ENCODE data around the gene HIGD1B.

The HIGD1B gene

GRCh38 chr17:44854192-44854591, 6.5 kb downstream of the HIGD1B start:
- no peak for DNase-seq (ENCODE audit: low spot score)
- Histone ChIP-seq H3K4me3 (ENCODE audit: severe bottlenecking) (no peak overlapping the region), H3K27me3 (ENCODE audit: insufficient read depth, poor library complexity, severe bottlenecking) (no peaks in the 10 kb centered on the region), H3K27ac (ENCODE audit: poor library complexity, severe bottlenecking) (no peak overlapping the region), H3K36me3 (ENCODE audit: low read depth) (peaks cover 86% of the 10 kb centered on the region), H3K4me1 (ENCODE audit: insufficient read depth, poor library complexity, severe bottlenecking) (no peaks in the 10 kb centered on the region), H3K9me3 (ENCODE audit: severe bottlenecking) (no peaks in the 10 kb centered on the region)
- no peak for ATAC-seq (ENCODE audit: low read depth)
- TF ChIP-seq CTCF (IDR thresholded peaks at IDR 0.05; ENCODE audit: poor library complexity, severe bottlenecking): no peak

- H3K4me1 ChIP-seq (ENCODE audit: insufficient read depth, poor library complexity, severe bottlenecking): no peaks in the 10 kb centered on the region
- H3K4me3 ChIP-seq (ENCODE audit: severe bottlenecking): no peak overlapping the region
- no peak for ATAC-seq (ENCODE audit: low read depth)
- H3K9me3 ChIP-seq (ENCODE audit: severe bottlenecking): no peaks in the 10 kb centered on the region
- H3K36me3 ChIP-seq (ENCODE audit: low read depth): peaks cover 93% of the 10 kb centered on the region
- no peak for DNase-seq (ENCODE audit: low spot score)
- no peak overlapping the region for H3K27ac ChIP-seq (ENCODE audit: poor library complexity, severe bottlenecking)
- H3K27me3 ChIP-seq (ENCODE audit: insufficient read depth, poor library complexity, severe bottlenecking): no peaks in the 10 kb centered on the region
- TF ChIP-seq CTCF (IDR thresholded peaks at IDR 0.05; ENCODE audit: poor library complexity, severe bottlenecking): no peak
These were observed 12.0 kb downstream of the HIGD1B start for GRCh38 chr17:44859701-44860100.

GRCh38 chr17:44862278-44862914, 14.7 kb downstream of the HIGD1B start:
- DNase-seq (ENCODE audit: low spot score) (no peak), ATAC-seq (ENCODE audit: low read depth) (no peak)

GRCh38 chr17:44863061-44863918, 15.6 kb downstream of the HIGD1B start:
- Histone ChIP-seq H3K4me3 (ENCODE audit: severe bottlenecking) (no peak overlapping the region), H3K4me1 (ENCODE audit: insufficient read depth, poor library complexity, severe bottlenecking) (no peaks in the 10 kb centered on the region), H3K36me3 (ENCODE audit: low read depth) (peaks cover 95% of the 10 kb centered on the region), H3K27me3 (ENCODE audit: insufficient read depth, poor library complexity, severe bottlenecking) (no peaks in the 10 kb centered on the region), H3K27ac (ENCODE audit: poor library complexity, severe bottlenecking) (no peak overlapping the region), H3K9me3 (ENCODE audit: severe bottlenecking) (no peaks in the 10 kb centered on the region)
- no peak for ATAC-seq (ENCODE audit: low read depth)
- no peak for TF ChIP-seq CTCF (IDR thresholded peaks at IDR 0.05; ENCODE audit: poor library complexity, severe bottlenecking)
- DNase-seq (ENCODE audit: low spot score): no peak

More at GRCh38 chr17:44862278-44862914, 14.7 kb downstream of the HIGD1B start:
- Histone ChIP-seq H3K36me3 (ENCODE audit: low read depth) (peaks cover 94% of the 10 kb centered on the region), H3K27me3 (ENCODE audit: insufficient read depth, poor library complexity, severe bottlenecking) (no peaks in the 10 kb centered on the region), H3K9me3 (ENCODE audit: severe bottlenecking) (no peaks in the 10 kb centered on the region), H3K4me3 (ENCODE audit: severe bottlenecking) (no peak overlapping the region), H3K27ac (ENCODE audit: poor library complexity, severe bottlenecking) (no peak overlapping the region), H3K4me1 (ENCODE audit: insufficient read depth, poor library complexity, severe bottlenecking) (no peaks in the 10 kb centered on the region)
- no peak for TF ChIP-seq CTCF (IDR thresholded peaks at IDR 0.05; ENCODE audit: poor library complexity, severe bottlenecking)
